CD4-positive, alpha-beta T cell treated with Interferon gamma for 1 hour (primary cell): ENCODE data around the gene ABLIM2.

Experiments
- DNase-seq: peaks from one replicate; pipeline ENCODE4 v3.0.0-alpha.2; 2020

The ABLIM2 gene

GRCh38 chr4:7992846-7993245 lies 165.8 kb downstream of the ABLIM2 start:
- no peak for DNase-seq

- no peak for DNase-seq
These were observed 167.7 kb downstream of the ABLIM2 start for GRCh38 chr4:7990807-7991459.

- DNase-seq: no peak
These were observed 169.0 kb downstream of the ABLIM2 start for GRCh38 chr4:7989654-7990053.

- DNase-seq: no peak
These were observed 170.2 kb downstream of the ABLIM2 start for GRCh38 chr4:7988437-7988836.

GRCh38 chr4:7987148-7987989 lies 171.2 kb downstream of the ABLIM2 start:
- DNase-seq: peak; percentile 53

- DNase-seq: no peak
These were observed 172.6 kb downstream of the ABLIM2 start for GRCh38 chr4:7985891-7986441.

GRCh38 chr4:7985072-7985471 lies 173.5 kb downstream of the ABLIM2 start:
- no peak for DNase-seq

- DNase-seq: no peak
These were observed 174.2 kb downstream of the ABLIM2 start for GRCh38 chr4:7984286-7984925.

- DNase-seq: no peak
These were observed 175.3 kb downstream of the ABLIM2 start for GRCh38 chr4:7983296-7983695.

GRCh38 chr4:7981738-7982394 lies 176.7 kb downstream of the ABLIM2 start:
- no peak for DNase-seq

- no peak for DNase-seq
These were observed 178.6 kb downstream of the ABLIM2 start for GRCh38 chr4:7980036-7980435.

- no peak for DNase-seq
These were observed 179.0 kb downstream of the ABLIM2 start for GRCh38 chr4:7979652-7979968.

GRCh38 chr4:7978907-7979651 lies 179.5 kb downstream of the ABLIM2 start:
- no peak for DNase-seq

GRCh38 chr4:7978489-7978888 lies 180.1 kb downstream of the ABLIM2 start:
- DNase-seq: no peak

- DNase-seq: no peak
These were observed 182.0 kb downstream of the ABLIM2 start for GRCh38 chr4:7976634-7977033.

GRCh38 chr4:7976025-7976424 lies 182.6 kb downstream of the ABLIM2 start:
- no peak for DNase-seq

GRCh38 chr4:7974425-7974824 lies 184.2 kb downstream of the ABLIM2 start:
- no peak for DNase-seq

GRCh38 chr4:7973545-7973981 lies 185.1 kb downstream of the ABLIM2 start:
- no peak for DNase-seq

- DNase-seq: no peak
These were observed 186.6 kb downstream of the ABLIM2 start for GRCh38 chr4:7971881-7972500.

- DNase-seq: no peak
These were observed 187.4 kb downstream of the ABLIM2 start for GRCh38 chr4:7971159-7971631.

- DNase-seq: no peak
These were observed 188.2 kb downstream of the ABLIM2 start for GRCh38 chr4:7970361-7970946.
